ENCODE measurements around the gene C20orf141. TPM values are rescaled to one million over a fixed set of nuclear protein-coding genes. Genes with fewer than 3 reads are reported as not detected.

C20orf141 gene
- total RNA-seq, 1 experiment from 2014 or later: not detected

DNA sequence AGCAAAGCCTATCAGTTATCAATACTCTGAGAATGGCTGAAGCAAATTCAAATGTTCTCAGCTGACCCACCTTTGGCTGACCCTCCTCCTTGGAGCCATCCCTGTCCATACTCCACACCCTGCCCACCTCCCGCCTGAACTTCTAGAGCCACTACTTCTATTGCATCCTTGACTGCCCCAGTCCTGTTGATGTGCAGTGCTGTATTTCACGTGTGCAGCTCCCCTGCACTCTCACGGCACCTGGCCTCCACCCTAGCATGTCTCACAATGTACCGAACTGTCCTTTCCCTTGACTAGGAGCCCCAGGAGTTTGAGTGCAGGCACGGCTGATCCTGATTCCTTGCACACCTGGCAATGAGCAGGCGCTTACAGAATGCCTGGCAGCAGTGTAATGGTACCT lies 21.3 kb upstream of the C20orf141 start:
- no peaks in the 10 kb centered on the region for H3K9me3 ChIP-seq (ENCODE audit: insufficient read depth, low read depth)
- TF ChIP-seq CTCF (conservative IDR thresholded peaks at IDR 0.05) (no peak), EZH2 (IDR thresholded peaks at IDR 0.05; ENCODE audit: low read depth) (no peak)
- no peak overlapping the region for H2AFZ ChIP-seq
- H3K9me2 ChIP-seq (ENCODE audit: insufficient read depth): no peaks in the 10 kb centered on the region
- CTCF ChIA-PET: no interaction called here
- no TSS peak for BruUV-seq (replicated peaks)
- no peaks in the 10 kb centered on the region for H3F3A ChIP-seq (ENCODE audit: insufficient read depth, low read depth)
- no peak for DNase-seq
- H3K4me3 ChIP-seq: no peak overlapping the region
- H3K79me2 ChIP-seq (ENCODE audit: low read depth): no peaks in the 10 kb centered on the region
- H3K27me3 ChIP-seq (ENCODE audit: insufficient read depth, low read depth): peaks cover 44% of the 10 kb centered on the region
- H3K4me2 ChIP-seq: no peak overlapping the region
- H4K20me1 ChIP-seq (ENCODE audit: insufficient read depth): no peaks in the 10 kb centered on the region
- no peaks in the 10 kb centered on the region for H3K36me3 ChIP-seq (ENCODE audit: low read depth)
- intact Hi-C loops (cut with micrococcal nuclease; ENCODE audit: unreplicated experiment): no loop called here
- H3K27ac ChIP-seq: no peak overlapping the region
- no peaks in the 10 kb centered on the region for H3K4me1 ChIP-seq (replicated peaks; ENCODE audit: insufficient read depth)
- POLR2A ChIA-PET (ENCODE audit: unreplicated experiment): no interaction called here

DNA sequence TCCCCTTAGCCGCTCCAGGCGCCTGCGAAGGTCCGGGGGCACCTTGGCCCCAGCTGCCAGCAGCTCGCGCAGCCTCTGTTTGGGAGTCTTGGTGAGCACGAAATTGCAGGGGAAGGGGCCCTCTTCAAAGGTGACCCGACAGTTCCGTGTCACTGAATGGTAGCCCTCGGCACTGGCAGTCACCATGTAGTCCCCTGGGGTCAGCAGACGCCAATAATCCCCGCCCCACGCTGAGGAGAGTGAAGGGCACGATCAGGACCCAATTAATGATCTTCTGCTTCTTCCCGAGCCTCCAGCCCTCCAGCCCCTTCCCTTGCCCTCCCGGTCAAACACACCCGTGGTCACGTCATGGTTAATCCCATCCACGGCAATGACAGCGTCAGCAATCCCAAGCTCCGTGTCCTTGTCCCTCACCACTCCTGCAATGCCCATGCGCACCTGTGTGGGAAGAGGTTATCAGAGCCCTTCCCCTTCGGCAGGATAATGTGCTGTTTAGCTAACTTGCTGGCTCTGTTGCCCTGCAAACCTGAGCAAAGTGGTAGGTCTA lies 20.5 kb upstream of the C20orf141 start:
- Histone ChIP-seq H3F3A (ENCODE audit: insufficient read depth, low read depth) (no peaks in the 10 kb centered on the region), H3K27ac (no peak overlapping the region), H3K9me3 (ENCODE audit: insufficient read depth, low read depth) (no peaks in the 10 kb centered on the region), H3K4me1 (replicated peaks; ENCODE audit: insufficient read depth) (no peaks in the 10 kb centered on the region), H3K79me2 (ENCODE audit: low read depth) (no peaks in the 10 kb centered on the region), H3K36me3 (ENCODE audit: low read depth) (no peaks in the 10 kb centered on the region), H3K4me3 (no peak overlapping the region), H3K9me2 (ENCODE audit: insufficient read depth) (no peaks in the 10 kb centered on the region), H3K27me3 (ENCODE audit: insufficient read depth, low read depth) (peaks cover 44% of the 10 kb centered on the region), H4K20me1 (ENCODE audit: insufficient read depth) (no peaks in the 10 kb centered on the region), H2AFZ (no peak overlapping the region), H3K4me2 (no peak overlapping the region)
- intact Hi-C loops (cut with micrococcal nuclease; ENCODE audit: unreplicated experiment): no loop called here
- ChIA-PET CTCF (no interaction called here), POLR2A (ENCODE audit: unreplicated experiment) (no interaction called here)
- no peak for DNase-seq
- BruUV-seq (replicated peaks): no TSS peak
- no peak for TF ChIP-seq EZH2 (IDR thresholded peaks at IDR 0.05; ENCODE audit: low read depth)
- no peak for TF ChIP-seq CTCF (conservative IDR thresholded peaks at IDR 0.05)

DNA sequence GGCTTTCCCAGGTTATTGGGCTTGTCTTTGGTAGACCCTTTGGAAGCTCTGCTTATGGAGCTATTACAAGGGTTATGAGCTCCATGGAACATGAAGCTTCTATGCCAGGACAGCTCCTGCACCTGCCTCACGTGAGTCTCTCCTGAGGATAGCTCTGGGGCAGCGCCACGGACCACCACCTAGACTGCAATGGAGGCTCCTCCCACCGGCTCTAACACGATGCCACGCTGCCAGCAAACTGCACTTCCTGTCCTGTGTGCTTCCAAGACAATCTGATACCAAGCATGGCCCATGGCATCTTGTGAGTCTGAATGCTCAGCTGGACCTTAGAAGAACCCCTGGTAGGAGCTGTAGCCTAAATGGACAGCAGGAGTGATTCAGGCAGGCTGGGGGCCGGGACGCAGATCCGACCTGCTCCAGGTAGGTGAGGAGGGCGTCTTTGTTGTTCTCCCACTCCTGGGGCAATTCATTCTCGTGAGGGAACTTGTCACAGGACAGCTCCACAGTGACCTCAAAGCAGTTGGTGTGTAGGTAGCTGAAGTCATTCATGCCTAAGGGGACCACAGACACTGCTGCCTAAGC lies 19.8 kb upstream of the C20orf141 start:
- Histone ChIP-seq H3K79me2 (ENCODE audit: low read depth) (no peaks in the 10 kb centered on the region), H3K27me3 (ENCODE audit: insufficient read depth, low read depth) (peaks cover 44% of the 10 kb centered on the region), H3K4me3 (no peak overlapping the region), H4K20me1 (ENCODE audit: insufficient read depth) (no peaks in the 10 kb centered on the region), H3K9me2 (ENCODE audit: insufficient read depth) (no peaks in the 10 kb centered on the region), H3K27ac (no peak overlapping the region), H2AFZ (no peak overlapping the region), H3K9me3 (ENCODE audit: insufficient read depth, low read depth) (no peaks in the 10 kb centered on the region), H3K4me2 (no peak overlapping the region), H3K4me1 (replicated peaks; ENCODE audit: insufficient read depth) (no peaks in the 10 kb centered on the region), H3F3A (ENCODE audit: insufficient read depth, low read depth) (no peaks in the 10 kb centered on the region), H3K36me3 (ENCODE audit: low read depth) (no peaks in the 10 kb centered on the region)
- no TSS peak for BruUV-seq (replicated peaks)
- intact Hi-C loops (cut with micrococcal nuclease; ENCODE audit: unreplicated experiment): no loop called here
- DNase-seq: no peak
- ChIA-PET CTCF (no interaction called here), POLR2A (ENCODE audit: unreplicated experiment) (interaction anchor here (0.6 kb wide), 1 partner anchor 1767 kb away, joined by 4 read pairs; no protein-coding TSS in a partner anchor)
- TF ChIP-seq EZH2 (IDR thresholded peaks at IDR 0.05; ENCODE audit: low read depth): no peak
- TF ChIP-seq CTCF (conservative IDR thresholded peaks at IDR 0.05): no peak
